HG03139 (cell line): ENCODE results near the gene PHPT1.
"Not testable (repeated sequence)": the region's sequence is repeated elsewhere in the genome, so short reads cannot be mapped to it uniquely, and the experiment has no call there.

ENCODE experiments used
- ATAC-seq: cut with Tn5 transposase; IDR thresholded peaks from one replicate; pipeline ENCODE4 v1.9.1; 2021; ENCODE audit not compliant: unreplicated experiment

The PHPT1 gene

GRCh38 chr9:136823136-136824046, 25.8 kb upstream of the PHPT1 start:
- ATAC-seq = no peak

GRCh38 chr9:136824496-136825225, 24.5 kb upstream of the PHPT1 start:
- no peak for ATAC-seq

- ATAC-seq = no peak
These were observed 23.7 kb upstream of the PHPT1 start for GRCh38 chr9:136825295-136826187.

DNA sequence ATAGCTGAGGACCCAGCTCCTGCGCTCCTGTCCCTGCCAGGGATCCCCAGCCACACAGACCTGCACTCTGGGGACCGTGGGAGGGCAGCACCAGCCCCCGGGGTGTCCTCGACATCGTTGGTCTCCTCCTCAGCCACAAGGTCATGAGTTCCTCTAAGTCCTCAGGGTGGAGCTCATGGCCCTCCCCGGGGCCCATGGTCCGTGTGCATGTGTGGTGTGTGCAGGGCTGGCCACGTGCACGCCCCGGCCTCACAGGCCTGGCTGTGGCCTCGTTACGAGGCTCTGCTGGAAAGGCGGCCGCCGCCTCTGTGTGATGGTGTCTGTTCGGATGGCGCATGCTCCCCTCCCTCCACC, 23.0 kb upstream of the PHPT1 start:
- ATAC-seq = no peak

DNA sequence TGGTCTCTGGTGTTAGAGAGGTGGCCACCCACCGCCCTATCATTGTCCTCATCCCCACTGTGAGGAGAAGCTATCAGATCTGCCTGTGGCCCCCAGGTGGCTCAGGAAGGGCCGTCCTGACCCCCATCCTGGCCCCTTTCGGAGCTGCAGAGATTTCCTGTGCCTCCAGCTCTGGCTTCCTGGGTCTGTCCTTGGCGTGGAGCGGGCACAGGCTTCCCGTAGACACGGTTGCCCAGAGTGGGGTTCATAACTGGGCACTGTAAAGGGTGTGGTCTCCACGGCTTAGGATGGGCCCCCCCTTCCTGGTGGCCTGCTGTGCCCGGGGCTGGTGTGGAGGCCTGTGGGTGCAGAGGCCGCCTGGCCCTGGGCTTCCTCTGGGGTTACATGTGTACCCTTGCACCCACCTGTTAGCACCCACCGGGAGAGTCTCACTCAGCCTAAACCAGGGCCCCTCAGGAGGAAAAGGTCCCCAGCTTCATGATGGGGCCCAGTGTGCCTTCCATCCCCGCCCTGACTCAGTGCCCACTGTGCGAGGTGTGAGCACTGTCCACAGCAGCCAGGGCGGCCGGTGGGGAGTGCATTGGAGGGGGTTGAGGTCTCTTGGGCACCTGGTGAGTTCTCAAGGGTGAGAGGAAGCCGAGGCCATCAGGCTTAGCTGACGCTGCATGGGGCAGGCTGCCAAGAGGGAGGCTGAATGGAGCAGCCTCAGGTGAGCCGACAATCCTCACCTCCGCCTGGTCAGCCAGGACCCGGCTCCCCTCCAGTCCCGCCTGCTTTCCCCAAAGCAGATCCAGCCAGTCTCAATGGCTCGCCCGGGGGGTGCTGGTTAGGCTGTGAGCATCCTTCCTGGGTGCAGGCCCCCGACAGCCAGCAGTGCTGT, 22.3 kb upstream of the PHPT1 start:
- no peak for ATAC-seq

GRCh38 chr9:136827794-136828473, 21.3 kb upstream of the PHPT1 start:
- no peak for ATAC-seq

DNA sequence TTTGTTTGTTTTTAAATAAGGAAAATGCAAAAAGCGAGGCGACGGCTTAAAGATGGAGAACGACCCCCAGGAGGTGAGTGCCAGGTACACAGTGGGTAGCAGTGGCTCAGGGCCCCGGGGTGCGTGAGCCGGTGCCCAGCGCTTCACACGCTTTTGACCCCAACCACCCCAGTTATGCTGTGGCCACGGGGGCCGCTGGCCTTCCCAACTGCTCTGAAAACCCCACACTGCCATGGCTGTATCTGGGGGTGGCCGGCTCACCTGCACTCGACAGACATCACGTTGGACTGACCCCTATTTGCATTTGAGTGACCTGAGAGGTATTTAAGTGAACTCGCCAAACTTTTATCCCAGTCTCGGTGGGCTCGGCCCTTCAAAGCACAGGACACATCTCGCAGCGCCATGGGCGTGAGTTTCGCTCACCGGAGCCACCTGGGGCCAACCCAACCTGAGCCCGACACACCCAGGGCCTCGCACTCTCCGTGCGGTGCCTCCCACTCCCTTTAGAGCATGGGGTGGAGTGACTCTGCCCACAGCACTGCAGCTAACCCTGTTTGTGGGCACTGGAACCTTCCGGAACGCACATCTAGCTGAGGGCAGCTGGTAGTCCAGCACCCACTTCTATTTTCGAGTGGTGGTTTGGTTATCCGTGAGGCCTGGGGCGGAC, 20.6 kb upstream of the PHPT1 start:
- ATAC-seq = no peak

DNA sequence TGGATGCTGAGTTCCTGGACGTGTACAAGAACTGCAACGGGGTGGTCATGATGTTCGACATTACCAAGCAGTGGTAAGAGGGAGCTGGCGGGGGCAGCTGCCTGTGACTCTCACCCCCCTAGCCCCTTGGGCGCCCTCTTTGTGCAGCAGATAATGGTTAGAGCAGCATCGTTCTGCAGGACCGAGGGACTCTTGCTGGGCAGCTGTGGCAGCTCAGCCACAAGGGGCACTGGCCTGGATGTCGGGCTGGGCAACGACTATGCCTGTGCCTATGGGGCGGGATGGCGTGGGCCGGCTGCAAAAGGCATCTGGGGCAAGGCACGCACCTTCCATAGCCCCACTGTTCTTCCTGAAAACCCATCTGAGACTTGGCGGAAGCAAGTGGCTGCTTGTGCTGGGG, 19.8 kb upstream of the PHPT1 start:
- no peak for ATAC-seq

DNA sequence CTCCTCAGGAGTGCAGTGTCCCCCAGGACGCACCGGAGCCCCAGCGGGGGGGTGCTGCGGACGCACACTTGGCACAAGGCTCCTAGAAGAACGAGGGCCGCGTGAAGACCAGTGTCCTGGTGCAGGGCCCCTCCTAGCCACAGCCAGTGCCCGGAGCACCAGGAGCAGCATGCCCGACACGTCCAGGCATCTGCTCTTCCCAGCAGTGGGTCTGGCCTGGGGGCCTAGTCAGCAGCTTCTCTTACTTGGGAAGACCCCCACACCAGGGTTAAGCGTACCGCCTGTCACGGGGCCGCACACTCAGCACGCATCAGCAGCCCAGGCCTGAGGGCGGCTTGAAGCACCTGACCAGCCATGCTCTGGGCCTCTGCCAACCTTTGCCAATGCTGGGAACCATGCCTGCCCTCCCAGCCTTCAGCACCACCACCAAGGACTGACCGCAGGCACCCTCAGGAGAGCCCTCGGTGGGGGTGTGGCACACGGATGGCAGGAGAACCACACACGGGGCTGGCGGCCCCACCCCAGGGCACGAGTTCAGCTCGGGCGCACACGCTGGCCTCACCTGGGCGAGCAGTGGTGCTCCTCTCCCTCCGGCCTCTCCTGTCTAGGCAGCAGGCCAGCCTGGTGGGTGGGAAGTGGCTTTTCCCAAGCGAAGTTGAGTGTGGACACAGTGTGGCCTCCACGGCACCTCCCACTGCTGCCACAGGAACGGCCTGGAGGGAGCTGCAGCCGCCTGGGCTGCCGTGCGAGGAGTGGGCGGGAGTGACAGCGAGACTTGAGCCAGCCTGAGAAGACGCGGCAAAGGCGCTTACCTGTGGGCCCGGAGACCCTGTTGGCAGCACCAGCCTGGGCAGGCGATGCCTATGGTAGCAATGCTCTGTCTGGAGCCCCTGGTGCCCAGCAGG, 19.0 kb upstream of the PHPT1 start:
- no peak for ATAC-seq

DNA sequence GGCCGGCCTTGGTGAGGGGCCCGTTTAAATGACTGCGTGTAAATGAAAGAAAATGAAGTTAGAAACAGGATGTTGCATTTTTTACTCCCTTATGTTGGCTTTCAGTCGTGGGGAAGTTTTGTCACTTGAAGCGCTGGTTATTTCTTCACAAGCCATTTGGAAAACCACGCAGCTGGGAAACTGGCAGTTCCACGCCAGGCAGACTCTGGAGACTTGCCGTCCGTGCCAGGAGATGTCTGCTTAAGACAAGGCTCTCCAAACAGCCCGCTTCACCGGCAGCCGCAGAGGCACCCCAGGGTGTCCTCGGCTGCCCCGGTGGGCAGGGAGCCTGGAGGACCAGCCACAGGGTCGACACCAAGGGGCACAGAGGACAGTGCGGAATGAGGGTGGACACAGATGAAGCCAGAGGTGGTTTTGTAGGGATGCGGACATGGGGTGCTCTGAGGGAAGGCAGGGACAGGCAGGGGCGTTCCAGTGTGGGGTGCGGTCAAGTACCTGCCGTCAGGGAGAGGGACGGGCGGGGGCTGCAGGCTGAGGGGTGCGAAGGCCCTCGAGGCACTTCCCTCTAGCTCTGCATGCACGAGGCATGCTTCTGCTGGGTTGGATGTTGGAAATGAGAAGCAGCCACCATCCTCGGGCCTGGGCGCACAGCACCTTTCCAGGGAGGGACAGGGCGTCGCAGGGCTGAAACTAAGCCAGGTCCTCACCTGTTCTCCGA, 18.0 kb upstream of the PHPT1 start:
- no peak for ATAC-seq

DNA sequence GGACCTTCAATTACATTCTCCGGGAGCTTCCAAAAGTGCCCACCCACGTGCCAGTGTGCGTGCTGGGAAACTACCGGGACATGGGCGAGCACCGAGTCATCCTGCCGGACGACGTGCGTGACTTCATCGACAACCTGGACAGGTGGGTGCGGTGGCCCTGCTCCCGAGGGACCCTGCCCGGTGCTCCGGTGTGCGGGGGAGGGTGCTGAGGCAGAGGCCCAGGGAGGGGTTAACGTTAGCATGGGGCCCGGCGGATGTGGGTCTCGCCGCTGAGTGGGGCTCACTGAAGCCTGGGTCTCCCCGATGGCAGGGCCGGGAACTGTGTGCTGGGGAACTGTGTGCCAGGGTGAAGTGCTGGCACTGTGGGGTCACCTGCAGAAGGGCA, 17.5 kb upstream of the PHPT1 start:
- ATAC-seq = no peak

DNA sequence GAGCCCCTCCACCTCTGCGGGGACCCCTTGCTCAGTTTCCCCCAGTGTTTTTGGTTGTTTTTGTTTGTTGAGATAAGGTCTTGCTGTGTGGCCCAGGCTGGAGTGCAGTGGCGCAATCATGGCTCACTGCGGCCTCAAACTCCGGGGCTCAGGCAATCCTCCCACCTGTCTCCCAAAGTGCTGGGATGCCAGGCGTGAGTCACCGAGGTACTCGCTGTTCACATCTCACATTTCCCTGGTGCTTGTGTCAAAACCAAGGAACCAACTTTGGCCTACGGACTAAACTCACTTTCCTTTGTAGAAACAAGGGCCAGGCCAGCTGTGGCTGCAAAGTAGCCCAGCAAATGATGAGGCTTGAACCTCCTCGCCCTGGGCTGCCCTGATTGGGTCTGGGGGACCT, 16.6 kb upstream of the PHPT1 start:
- ATAC-seq = no peak

GRCh38 chr9:136833381-136834048, 15.7 kb upstream of the PHPT1 start:
- ATAC-seq = not testable (repeated sequence)

- no peak for ATAC-seq
These were observed 13.9 kb upstream of the PHPT1 start for GRCh38 chr9:136835162-136835931.

GRCh38 chr9:136835932-136836904, 13.0 kb upstream of the PHPT1 start:
- ATAC-seq = no peak
